ENCODE measurements around the gene GTSE1.

GRCh38 chr22:46336119-46337078 is 39.7 kb downstream of the GTSE1 start:
- no peak for TF ChIP-seq CTCF (IDR thresholded peaks at IDR 0.05; ENCODE audit: insufficient read depth, low read length, poor library complexity, severe bottlenecking)
- TF ChIP-seq EZH2phosphoT487 (conservative IDR thresholded peaks at IDR 0.05; ENCODE audit: low read length) = no peak

Measured in SU-DHL-6 (cell line).